Smooth muscle cell (in vitro differentiated cells): Measurements from ENCODE around the gene PRRT1B. TPM values are rescaled to one million over a fixed set of nuclear protein-coding genes. Genes with fewer than 3 reads are reported as not detected.

Experiments used
- DNase-seq: peaks from one replicate; lab custom pipeline; 2025; ENCODE audit not compliant: unreplicated experiment; lab: John Stamatoyannopoulos, UW
- H2AFZ ChIP-seq: fragments of 200-600 bp; sonication (generic); 2 replicates; pipeline ENCODE4 v1.6.0; 2016; ENCODE audit warnings: antibody characterized with exemption, low read depth, mild to moderate bottlenecking
- H3F3A ChIP-seq: fragments of 200-600 bp; sonication (generic); 2 replicates; pipeline ENCODE4 v1.6.0; 2017; ENCODE audit warnings: antibody characterized with exemption, low read depth
- H3K27ac ChIP-seq: fragments of 200-600 bp; sonication (generic); 2 replicates; pipeline ENCODE4 v1.5.1; 2016; ENCODE audit warnings: low read depth, mild to moderate bottlenecking
- H3K27me3 ChIP-seq: fragments of 200-600 bp; sonication (generic); 2 replicates; pipeline ENCODE4 v1.6.1; 2016; ENCODE audit warnings: low read depth, mild to moderate bottlenecking
- H3K36me3 ChIP-seq: fragments of 200-600 bp; sonication (generic); 2 replicates; pipeline ENCODE4 v1.5.1; 2016; ENCODE audit warnings: low read depth
- H3K4me1 ChIP-seq: fragments of 200-600 bp; sonication (generic); 2 replicates; pipeline ENCODE4 v1.5.1; 2016; ENCODE audit warnings: low read depth
- H3K4me2 ChIP-seq: fragments of 200-600 bp; sonication (generic); 2 replicates; pipeline ENCODE4 v1.6.0; 2016; ENCODE audit warnings: mild to moderate bottlenecking
- H3K4me3 ChIP-seq: fragments of 200-600 bp; sonication (generic); 2 replicates; pipeline ENCODE4 v1.5.1; 2016; ENCODE audit warnings: mild to moderate bottlenecking
- H3K79me2 ChIP-seq: fragments of 200-600 bp; sonication (generic); 2 replicates; pipeline ENCODE4 v1.6.0; 2016; ENCODE audit warnings: low read depth, mild to moderate bottlenecking
- H3K9ac ChIP-seq: fragments of 200-600 bp; sonication (generic); 2 replicates; pipeline ENCODE4 v1.6.0; 2016; ENCODE audit warnings: low read depth
- H3K9me3 ChIP-seq: fragments of 200-600 bp; sonication (generic); replicated peaks from 2 replicates; pipeline ENCODE4 v1.5.1; 2016; ENCODE audit warnings: low read depth
- H4K20me1 ChIP-seq: fragments of 200-600 bp; sonication (generic); 2 replicates; pipeline ENCODE4 v1.6.0; 2016; ENCODE audit warnings: low read depth
- CTCF ChIP-seq: fragments of 200-600 bp; sonication (generic); IDR thresholded peaks from 2 replicates; pipeline ENCODE4 v1.5.1; 2017; ENCODE audit warnings: borderline replicate concordance, mild to moderate bottlenecking, antibody characterized with exemption; ENCODE audit not compliant: insufficient read depth, poor library complexity, severe bottlenecking
- WGBS: methylation state at CpG from one replicate; pipeline ENCODE4 v1.1.7; 2016; ENCODE audit warnings: low lambda C conversion rate; 5-methylcytosine and 5-hydroxymethylcytosine counted together
- polyA plus RNA-seq: library from polyadenylated mRNA; unstranded; fragments of >200 nt; fragmentation: Nextera tagmentation; extraction: Ambion mirVana; gene quantifications from 2 replicates; pipeline ENCODE4 v1.2.1, GENCODE V29; 2016
- total RNA-seq: library from RNA; depleted of rRNA; stranded (reverse); fragments of >200 nt; gene quantifications from 2 replicates; pipeline ENCODE4 v1.2.3, GENCODE V29; 2014

The PRRT1B gene
- total and polyA plus RNA-seq, 2 experiments from 2014 or later, result not detected

- no peaks in the 10 kb centered on the region for H3K9me3 ChIP-seq
- WGBS, result 93% methylated on average over 17 of the region's 17 CpGs
- H3K4me1 ChIP-seq, result no peaks in the 10 kb centered on the region
- H3K9ac ChIP-seq, result no peak overlapping the region
- H4K20me1 ChIP-seq, result no peaks in the 10 kb centered on the region
- no peak overlapping the region for H3K27ac ChIP-seq
- no peak for TF ChIP-seq CTCF
- H2AFZ ChIP-seq, result no peak overlapping the region
- DNase-seq, result no peak
- no peaks in the 10 kb centered on the region for H3K27me3 ChIP-seq
- H3K4me3 ChIP-seq, result no peak overlapping the region
- no peak overlapping the region for H3K4me2 ChIP-seq
- no peaks in the 10 kb centered on the region for H3F3A ChIP-seq
- no peaks in the 10 kb centered on the region for H3K79me2 ChIP-seq
- H3K36me3 ChIP-seq, result no peaks in the 10 kb centered on the region
These were observed 29.7 kb downstream of the PRRT1B start for GRCh38 chr9:131574730-131575640.

GRCh38 chr9:131575946-131576853 lies 30.9 kb downstream of the PRRT1B start:
- Histone ChIP-seq H3F3A (no peaks in the 10 kb centered on the region), H3K4me3 (no peak overlapping the region), H3K4me2 (no peak overlapping the region), H3K9ac (no peak overlapping the region), H4K20me1 (no peaks in the 10 kb centered on the region), H3K27me3 (no peaks in the 10 kb centered on the region), H3K4me1 (no peaks in the 10 kb centered on the region), H3K79me2 (no peaks in the 10 kb centered on the region), H3K36me3 (no peaks in the 10 kb centered on the region), H2AFZ (no peak overlapping the region), H3K27ac (no peak overlapping the region), H3K9me3 (no peaks in the 10 kb centered on the region)
- WGBS, result 97% methylated on average over 23 of the region's 23 CpGs
- no peak for TF ChIP-seq CTCF
- DNase-seq, result no peak

- Histone ChIP-seq H3K4me2 (no peak overlapping the region), H3K9me3 (no peaks in the 10 kb centered on the region), H3K79me2 (no peaks in the 10 kb centered on the region), H4K20me1 (no peaks in the 10 kb centered on the region), H3K27me3 (no peaks in the 10 kb centered on the region), H2AFZ (no peak overlapping the region), H3K9ac (no peak overlapping the region), H3K27ac (no peak overlapping the region), H3K4me1 (no peaks in the 10 kb centered on the region), H3K4me3 (no peak overlapping the region), H3F3A (no peaks in the 10 kb centered on the region), H3K36me3 (no peaks in the 10 kb centered on the region)
- 96% methylated on average over 23 of the region's 25 CpGs for WGBS
- TF ChIP-seq CTCF, result no peak
- DNase-seq, result no peak
These were observed 32.0 kb downstream of the PRRT1B start for GRCh38 chr9:131577005-131578000.
